B cell (primary cell): ENCODE results near the gene GIT1. TPM values are rescaled to one million over a fixed set of nuclear protein-coding genes. Genes with fewer than 3 reads are reported as not detected.

ENCODE experiments used
- ATAC-seq: fragments of 200-7000 bp; cut with Tn5 transposase; one replicate; pipeline ENCODE4 v1.10.0; 2021; ENCODE audit warnings: low read depth, mild to moderate bottlenecking, moderate number of reproducible peaks, moderate library complexity
- CTCF ChIA-PET: fragments of 350-600 bp; sonication (Branson Sonifier 250); formaldehyde crosslinking; loops from one replicate; lab custom pipeline; 2021; ENCODE audit warnings: antibody characterized with exemption, inconsistent platforms; lab: Charles Lee
- POLR2A ChIA-PET: fragments of 350-600 bp; sonication (Branson Sonifier 250); formaldehyde crosslinking; loops from one replicate; lab custom pipeline; 2021; ENCODE audit warnings: antibody characterized with exemption; lab: Charles Lee
- DNase-seq: peaks from one replicate; pipeline ENCODE4 v3.0.0; 2013
- H2AFZ ChIP-seq: 2 replicates; pipeline ENCODE4 v1.6.1; 2012; ENCODE audit warnings: mild to moderate bottlenecking, low read depth, low read length; ENCODE audit not compliant: insufficient read depth, poor library complexity, severe bottlenecking
- H3K27ac ChIP-seq, 2 donors: 1 replicate in 1 of 2; 2 replicates in 1 of 2; pipeline ENCODE4 v1.5.1; 2012 to 2013; ENCODE audit warnings: low read length in 2 of 2, mild to moderate bottlenecking in 2 of 2, moderate library complexity in 1 of 2
- H3K27me3 ChIP-seq, 4 experiments: fragments of 200-600 bp in 1 of 4; sonication (generic) in 1 of 4; replicated peaks in 1 of 4; 1 replicate in 2 of 4; 2 replicates in 2 of 4; pipeline versions ENCODE4 v1.6.1 to v1.7.0; 2013 to 2016; ENCODE audit warnings: low read length in 3 of 4, mild to moderate bottlenecking in 2 of 4, mixed read lengths in 1 of 4, moderate library complexity in 1 of 4; ENCODE audit not compliant: insufficient read depth in 4 of 4, control insufficient read depth in 3 of 4; ENCODE audit errors: control extremely low read depth in 1 of 4
- H3K36me3 ChIP-seq, 2 experiments: replicated peaks in 1 of 2; 1 replicate in 1 of 2; 2 replicates in 1 of 2; pipeline versions ENCODE4 v1.6.1 to v1.7.1; 2013; ENCODE audit warnings: low read length in 1 of 2; ENCODE audit not compliant: insufficient read depth in 2 of 2, control insufficient read depth in 1 of 2; ENCODE audit errors: control extremely low read depth in 1 of 2, extremely low read depth in 1 of 2
- H3K4me1 ChIP-seq, 2 donors: fragments of 200-600 bp in 1 of 2; sonication (generic) in 1 of 2; 1 replicate in 1 of 2; 2 replicates in 1 of 2; pipeline versions ENCODE4 v1.5.1 to v1.6.1; 2013 to 2017; ENCODE audit warnings: low read length in 2 of 2; ENCODE audit not compliant: control insufficient read depth in 2 of 2, insufficient read depth in 2 of 2
- H3K4me2 ChIP-seq: replicated peaks from 2 replicates; pipeline ENCODE3; 2012; ENCODE audit warnings: mild to moderate bottlenecking, low read depth, low read length; ENCODE audit not compliant: poor library complexity, severe bottlenecking
- H3K4me3 ChIP-seq, 5 experiments: fragments of 200-600 bp in 1 of 5; sonication (generic) in 1 of 5; 1 replicate in 3 of 5; 2 replicates in 2 of 5; pipeline versions ENCODE4 v1.5.1 to v1.7.0; 2011 to 2016; ENCODE audit warnings: low read length in 4 of 5, mild to moderate bottlenecking in 4 of 5, low read depth in 2 of 5, control low read depth in 1 of 5, moderate library complexity in 1 of 5; ENCODE audit not compliant: insufficient read depth in 1 of 5; ENCODE audit errors: control extremely low read depth in 1 of 5, extremely low read depth in 1 of 5
- H3K79me2 ChIP-seq: fragments of 200-600 bp; sonication (generic); one replicate; pipeline ENCODE4 v1.6.0; 2016; ENCODE audit warnings: low read length; ENCODE audit not compliant: control insufficient read depth, insufficient read depth
- H3K9ac ChIP-seq: fragments of 200-600 bp; sonication (generic); 2 replicates; pipeline ENCODE4 v1.6.1; 2017; ENCODE audit warnings: mild to moderate bottlenecking, low read length, moderate library complexity
- H3K9me3 ChIP-seq, 3 donors: one replicate each; pipeline versions ENCODE4 v1.6.1 to v1.7.1; 2013; ENCODE audit warnings: low read length in 2 of 3; ENCODE audit not compliant: control insufficient read depth in 2 of 3, insufficient read depth in 1 of 3; ENCODE audit errors: control extremely low read depth in 1 of 3
- H4K20me1 ChIP-seq: 2 replicates; pipeline ENCODE4 v1.6.0; 2012; ENCODE audit warnings: mild to moderate bottlenecking, low read length; ENCODE audit not compliant: insufficient read depth, control insufficient read depth, poor library complexity, severe bottlenecking
- H3K27ac Mint-ChIP-seq: one replicate; pipeline ENCODE4 v1.8.0; 2021; ENCODE audit warnings: mixed read lengths
- H3K27me3 Mint-ChIP-seq: one replicate; pipeline ENCODE4 v1.8.0; 2021; ENCODE audit warnings: mixed read lengths
- H3K4me1 Mint-ChIP-seq: one replicate; pipeline ENCODE4 v1.8.0; 2021; ENCODE audit warnings: mixed read lengths
- H3K4me3 Mint-ChIP-seq: one replicate; pipeline ENCODE4 v1.8.0; 2021; ENCODE audit warnings: mixed read lengths
- H3K9me3 Mint-ChIP-seq: one replicate; pipeline ENCODE4 v1.8.0; 2022; ENCODE audit warnings: mixed read lengths; ENCODE audit not compliant: insufficient read depth
- EZH2 ChIP-seq: IDR thresholded peaks from 2 replicates; pipeline ENCODE4 v1.6.1; 2012; ENCODE audit warnings: borderline replicate concordance, low read depth, mild to moderate bottlenecking, moderate library complexity, low read length; ENCODE audit not compliant: insufficient read depth, poor library complexity, severe bottlenecking
- WGBS: methylation state at CpG from one replicate; pipeline ENCODE4 v1.1.5; 2013; ENCODE audit warnings: missing lambda C conversion rate; ENCODE audit not compliant: insufficient coverage; 5-methylcytosine and 5-hydroxymethylcytosine counted together
- intact Hi-C: fragments of 100-400 bp; cut with micrococcal nuclease; formaldehyde crosslinking; loops from one replicate; pipeline ENCODE4 v1.10.0; 2022
- polyA plus RNA-seq: library from polyadenylated mRNA; depleted of rRNA; stranded (reverse); fragments of >200 nt; gene quantifications from 2 replicates; pipeline ENCODE4 v1.2.3, GENCODE V29; 2012
- total RNA-seq, 2 donors: library from RNA; stranded (reverse); fragments of 120-200 nt in 1 of 2; gene quantifications; 1 replicate in 1 of 2; 2 replicates in 1 of 2; pipeline versions ENCODE4 v1.2.3 to v1.2.4, GENCODE V29; 2013 to 2022
- TF ChIP-seq, protein P1 (sequence below): fragments of 200-600 bp; IDR thresholded peaks from one replicate; pipeline ENCODE4 v1.8.0; 2022; ENCODE audit warnings: antibody characterized with exemption, mild to moderate bottlenecking

Gene GIT1
- total and polyA plus RNA-seq, 2 donors (not counting 1 experiment from before 2014, with no cell fraction given) = 49.3 to 61.9 TPM

DNA sequence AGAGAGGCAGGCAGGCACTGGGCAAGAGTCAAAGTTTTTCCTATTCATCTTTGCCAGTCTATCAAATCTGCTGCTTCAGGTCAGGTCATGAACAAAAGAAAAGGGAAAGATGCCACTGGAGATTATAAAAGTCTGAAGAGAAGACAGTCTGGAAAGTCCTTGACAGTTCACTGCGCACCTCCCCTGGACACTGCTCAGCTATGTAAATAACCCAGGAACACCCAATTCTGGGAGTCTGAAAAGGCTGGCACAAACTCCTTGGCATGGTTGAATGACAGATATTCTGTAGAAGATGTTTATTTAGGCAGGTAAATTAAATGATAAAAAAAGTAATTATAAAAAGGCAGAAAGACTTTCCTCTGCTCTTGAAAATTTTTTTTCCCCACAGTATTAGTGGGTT is 38.5 kb upstream of the GIT1 start:
- peaks cover 25% of the 10 kb centered on the region for H3K4me1 Mint-ChIP-seq
- H3K9ac ChIP-seq = no peak overlapping the region
- no peaks in the 10 kb centered on the region for H3K9me3 ChIP-seq
- no peaks in the 10 kb centered on the region for H3K27me3 Mint-ChIP-seq
- H3K4me3 Mint-ChIP-seq = no peak overlapping the region
- WGBS = no CpG with 5 or more reads among the region's 1 CpG
- ChIA-PET POLR2A (no interaction called here), CTCF (interaction anchor here (2.1 to 2.4 kb wide), 2 partner anchors 10 to 180 kb away, joined by 6 to 16 read pairs; no protein-coding TSS in a partner anchor)
- intact Hi-C loops = no loop called here
- TF ChIP-seq, protein P1, sequence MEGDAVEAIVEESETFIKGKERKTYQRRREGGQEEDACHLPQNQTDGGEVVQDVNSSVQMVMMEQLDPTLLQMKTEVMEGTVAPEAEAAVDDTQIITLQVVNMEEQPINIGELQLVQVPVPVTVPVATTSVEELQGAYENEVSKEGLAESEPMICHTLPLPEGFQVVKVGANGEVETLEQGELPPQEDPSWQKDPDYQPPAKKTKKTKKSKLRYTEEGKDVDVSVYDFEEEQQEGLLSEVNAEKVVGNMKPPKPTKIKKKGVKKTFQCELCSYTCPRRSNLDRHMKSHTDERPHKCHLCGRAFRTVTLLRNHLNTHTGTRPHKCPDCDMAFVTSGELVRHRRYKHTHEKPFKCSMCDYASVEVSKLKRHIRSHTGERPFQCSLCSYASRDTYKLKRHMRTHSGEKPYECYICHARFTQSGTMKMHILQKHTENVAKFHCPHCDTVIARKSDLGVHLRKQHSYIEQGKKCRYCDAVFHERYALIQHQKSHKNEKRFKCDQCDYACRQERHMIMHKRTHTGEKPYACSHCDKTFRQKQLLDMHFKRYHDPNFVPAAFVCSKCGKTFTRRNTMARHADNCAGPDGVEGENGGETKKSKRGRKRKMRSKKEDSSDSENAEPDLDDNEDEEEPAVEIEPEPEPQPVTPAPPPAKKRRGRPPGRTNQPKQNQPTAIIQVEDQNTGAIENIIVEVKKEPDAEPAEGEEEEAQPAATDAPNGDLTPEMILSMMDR = no peak
- no peak for TF ChIP-seq EZH2
- DNase-seq = no peak
- peak overlapping the region in 1 of 2 donors; percentile 11 for H3K27ac ChIP-seq
- no peak for ATAC-seq
- no peak overlapping the region for H3K4me2 ChIP-seq
- no peaks in the 10 kb centered on the region for H3K79me2 ChIP-seq
- H4K20me1 ChIP-seq = peaks cover 47% of the 10 kb centered on the region
- no peaks in the 10 kb centered on the region for H3K27me3 ChIP-seq
- H3K4me1 ChIP-seq = peaks cover 2 to 3% of the 10 kb centered on the region in 2 donors
- H2AFZ ChIP-seq = no peak overlapping the region
- peaks cover 2 to 36% of the 10 kb centered on the region in 2 experiments for H3K36me3 ChIP-seq
- no peak overlapping the region for H3K4me3 ChIP-seq
- no peaks in the 10 kb centered on the region for H3K9me3 Mint-ChIP-seq
- peak overlapping the region; percentile 6 for H3K27ac Mint-ChIP-seq

DNA sequence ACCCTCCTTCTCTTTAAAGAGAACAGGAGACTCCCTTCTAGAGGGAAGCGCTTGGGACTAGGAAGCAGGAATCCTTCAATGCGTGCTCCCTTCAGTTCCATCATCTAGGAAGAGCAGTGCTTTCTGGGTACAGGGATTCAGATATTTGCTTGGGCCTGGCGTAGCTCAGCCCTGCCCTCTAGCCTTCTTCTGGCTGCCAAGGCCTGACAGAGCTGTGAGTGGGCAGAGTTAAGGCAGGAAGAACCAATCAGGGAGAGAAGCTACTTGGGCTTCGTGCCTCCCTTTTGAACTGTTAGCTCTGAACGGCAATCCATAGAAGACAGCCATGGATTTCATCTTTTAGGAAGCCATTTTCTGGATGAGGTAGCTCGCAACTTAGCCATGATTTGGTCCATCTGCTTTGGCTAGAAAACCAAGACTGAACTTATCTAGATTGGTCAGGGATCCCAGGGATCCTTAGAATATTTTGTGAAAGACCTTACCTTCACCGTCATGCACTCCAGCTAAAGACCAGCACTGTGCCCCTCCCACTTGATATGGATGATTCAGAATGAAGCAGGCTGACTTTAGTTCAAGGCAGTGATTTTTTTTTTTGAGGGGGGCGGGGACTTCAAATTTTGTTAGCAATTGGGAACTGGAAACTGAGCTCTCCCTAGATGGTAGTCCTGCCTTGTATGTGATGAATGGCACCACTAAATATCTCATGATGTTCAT is 35.7 kb upstream of the GIT1 start:
- Mint-ChIP-seq H3K4me3 (no peak overlapping the region), H3K27ac (peak overlapping the region; percentile 10), H3K9me3 (no peaks in the 10 kb centered on the region), H3K4me1 (peaks cover 39% of the 10 kb centered on the region), H3K27me3 (no peaks in the 10 kb centered on the region)
- TF ChIP-seq, protein P1 = no peak
- Histone ChIP-seq H3K9ac (no peak overlapping the region), H3K79me2 (no peaks in the 10 kb centered on the region), H3K36me3 (peaks cover 0 to 11% of the 10 kb centered on the region in 2 experiments), H3K4me2 (no peak overlapping the region), H3K4me1 (peaks cover 11 to 16% of the 10 kb centered on the region in 2 donors), H3K4me3 (no peak overlapping the region), H3K27me3 (no peaks in the 10 kb centered on the region), H3K27ac (no peak overlapping the region), H3K9me3 (no peaks in the 10 kb centered on the region), H4K20me1 (peaks cover 32% of the 10 kb centered on the region), H2AFZ (no peak overlapping the region)
- ChIA-PET POLR2A (no interaction called here), CTCF (interaction anchor here (0.6 to 2.1 kb wide), 11 partner anchors 8 to 306 kb away, joined by 3 to 7 read pairs (median 5); no protein-coding TSS in a partner anchor)
- no peak for DNase-seq
- ATAC-seq = no peak
- intact Hi-C loops = no loop called here
- 93% methylated on average over 4 of the region's 8 CpGs for WGBS
